OCI-M1 (cell line): ENCODE measurements around the gene INPP5A.
"Not testable (repeated sequence)": the region's sequence is repeated elsewhere in the genome, so short reads cannot be mapped to it uniquely, and the experiment has no call there.

Source experiments
- DNase-seq: peaks from one replicate; lab custom pipeline; 2025; lab: John Stamatoyannopoulos, UW

The INPP5A gene

GRCh38 chr10:132503581-132504421 is 33.8 kb upstream of the INPP5A start:
- no peak for DNase-seq

- DNase-seq, result no peak
These were observed 32.9 kb upstream of the INPP5A start for GRCh38 chr10:132504501-132505272.

GRCh38 chr10:132505546-132505945 is 32.0 kb upstream of the INPP5A start:
- not testable (repeated sequence) for DNase-seq

GRCh38 chr10:132506711-132507408 is 30.7 kb upstream of the INPP5A start:
- DNase-seq, result no peak

- no peak for DNase-seq
These were observed 30.1 kb upstream of the INPP5A start for GRCh38 chr10:132507409-132507955.

GRCh38 chr10:132507956-132508490 is 29.6 kb upstream of the INPP5A start:
- no peak for DNase-seq

- no peak for DNase-seq
These were observed 28.8 kb upstream of the INPP5A start for GRCh38 chr10:132508581-132509443.

GRCh38 chr10:132509506-132510173 is 27.9 kb upstream of the INPP5A start:
- DNase-seq, result no peak

- no peak for DNase-seq
These were observed 27.4 kb upstream of the INPP5A start for GRCh38 chr10:132510174-132510611.

GRCh38 chr10:132511121-132512051 is 26.2 kb upstream of the INPP5A start:
- no peak for DNase-seq

GRCh38 chr10:132512052-132512442 is 25.5 kb upstream of the INPP5A start:
- no peak for DNase-seq

- no peak for DNase-seq
These were observed 24.8 kb upstream of the INPP5A start for GRCh38 chr10:132512693-132513345.

- no peak for DNase-seq
These were observed 22.6 kb upstream of the INPP5A start for GRCh38 chr10:132514821-132515520.

GRCh38 chr10:132515811-132516726 is 21.5 kb upstream of the INPP5A start:
- DNase-seq, result no peak

GRCh38 chr10:132516771-132517725 is 20.5 kb upstream of the INPP5A start:
- DNase-seq, result peak; percentile 6
